ENCODE results near the gene ZNF512B.

Gene ZNF512B

GRCh38 chr20:63951398-63952209, 18.1 kb downstream of the ZNF512B start:
- CTCF ChIA-PET = interaction anchor here (0.6 to 1.4 kb wide), 4 partner anchors 8 to 177 kb away, joined by 3 read pairs; no protein-coding TSS in a partner anchor
- Histone ChIP-seq H3K27ac (ENCODE audit: extremely low read depth, low read depth, low read length) (no peak overlapping the region), H3K4me1 (ENCODE audit: control insufficient read depth, insufficient read depth, low read length) (peaks cover 3% of the 10 kb centered on the region; the same call in 1 of the 2 replicates), H3K9me3 (ENCODE audit: control insufficient read depth, insufficient read depth, low read depth, low read length) (no peaks in the 10 kb centered on the region), H3K4me3 (ENCODE audit: low read depth, low read length) (no peak overlapping the region), H3K36me3 (ENCODE audit: control insufficient read depth in 2 of 2, insufficient read depth in 1 of 2, low read length in 2 of 2) (peaks cover 0 to 5% of the 10 kb centered on the region in 2 experiments; a peak in 1 of 3 replicates)
- POLR2A ChIA-PET = no interaction called here
- TF ChIP-seq ZBTB48 (tag by site-specific recombination; IDR thresholded peaks at IDR 0.05) (0 out of 2 replicates have a peak, but pooled peaks have one; percentile 20), ZBTB20 (tag by site-specific recombination; IDR thresholded peaks at IDR 0.05) (peak; percentile 92), GLIS2 (tag by site-specific recombination; IDR thresholded peaks at IDR 0.05) (peak; percentile 11; the same call in 1 of the 2 replicates), ZNF26 (tag by site-specific recombination; IDR thresholded peaks at IDR 0.05) (no peak), GLIS1 (tag by site-specific recombination; IDR thresholded peaks at IDR 0.05) (peak; percentile 97), CTCF (tag by site-specific recombination; IDR thresholded peaks at IDR 0.05) (no peak), ZNF202 (tag by site-specific recombination; IDR thresholded peaks at IDR 0.05; ENCODE audit: borderline replicate concordance) (no peak), ZBTB11 (tag by site-specific recombination; conservative IDR thresholded peaks at IDR 0.05; ENCODE audit: low read depth) (no peak), ZIC2 (tag by site-specific recombination; IDR thresholded peaks at IDR 0.05) (peak; percentile 91), ZNF10 (tag by site-specific recombination; IDR thresholded peaks at IDR 0.05) (no peak), ZNF514 (tag by site-specific recombination; IDR thresholded peaks at IDR 0.05) (no peak), SCRT1 (tag by site-specific recombination; IDR thresholded peaks at IDR 0.05; ENCODE audit: borderline replicate concordance) (peak; percentile 64), ZNF777 (tag by site-specific recombination; IDR thresholded peaks at IDR 0.05; ENCODE audit: borderline replicate concordance) (no peak), KLF1 (tag by site-specific recombination; IDR thresholded peaks at IDR 0.05) (peak; percentile 25; the same call in 1 of the 2 replicates), ZNF155 (tag by site-specific recombination; IDR thresholded peaks at IDR 0.05) (no peak)

- Histone ChIP-seq H3K9me3 (ENCODE audit: control insufficient read depth, insufficient read depth, low read depth, low read length) (no peaks in the 10 kb centered on the region), H3K27ac (ENCODE audit: extremely low read depth, low read depth, low read length) (no peak overlapping the region), H3K36me3 (ENCODE audit: control insufficient read depth in 2 of 2, insufficient read depth in 1 of 2, low read length in 2 of 2) (peaks cover 0 to 11% of the 10 kb centered on the region in 2 experiments; a peak in 1 of 3 replicates), H3K4me3 (ENCODE audit: low read depth, low read length) (no peak overlapping the region), H3K4me1 (ENCODE audit: control insufficient read depth, insufficient read depth, low read length) (peaks cover 3% of the 10 kb centered on the region; the same call in 1 of the 2 replicates)
- ChIA-PET CTCF (interaction anchor here (0.7 to 1.4 kb wide), 3 partner anchors 8 to 176 kb away, joined by 3 read pairs; no protein-coding TSS in a partner anchor), POLR2A (no interaction called here)
- no peak for TF ChIP-seq ZNF488 (tag by site-specific recombination; IDR thresholded peaks at IDR 0.05)
- peak; percentile 46; the same call in 1 of the 2 replicates for TF ChIP-seq ZNF18 (tag by site-specific recombination; IDR thresholded peaks at IDR 0.05)
- TF ChIP-seq ZBTB1 (tag by site-specific recombination; IDR thresholded peaks at IDR 0.05) = no peak
- peak; percentile 36; the same call in 1 of the 2 replicates for TF ChIP-seq GLIS2 (tag by site-specific recombination; IDR thresholded peaks at IDR 0.05)
- TF ChIP-seq ZNF658 (tag by site-specific recombination; IDR thresholded peaks at IDR 0.05) = no peak
These were observed 18.9 kb downstream of the ZNF512B start for GRCh38 chr20:63950701-63951397.

All from HEK293 (cell line).